ENCODE data around the gene NEMF. TPM values are rescaled to one million over a fixed set of nuclear protein-coding genes. Genes with fewer than 3 reads are reported as not detected.
"Not testable (repeated sequence)": the region's sequence is repeated elsewhere in the genome, so short reads cannot be mapped to it uniquely, and the experiment has no call there.

The NEMF gene
- total RNA-seq, 1 experiment from 2014 or later = 50.1 TPM

DNA sequence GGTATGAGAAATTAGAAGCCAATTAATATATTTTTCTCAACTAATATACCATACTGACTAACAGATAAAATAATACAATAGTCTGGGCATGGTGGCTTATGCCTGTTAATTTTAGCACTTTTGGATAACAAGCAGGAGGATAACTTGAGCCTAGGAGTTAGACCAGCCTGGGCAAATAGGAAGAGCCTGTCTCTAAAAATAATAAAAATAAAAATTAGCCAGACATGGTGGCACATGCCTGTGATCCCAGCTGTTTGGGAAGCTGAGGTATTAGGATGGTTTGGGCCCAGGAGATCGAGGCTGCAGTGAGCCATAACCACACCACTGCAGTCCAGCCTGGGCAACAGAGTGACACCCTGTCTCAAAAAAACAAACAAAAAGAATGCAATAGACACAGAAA lies 60.0 kb downstream of the NEMF start:
- no peak overlapping the region for H3K27ac Mint-ChIP-seq
- no peaks in the 10 kb centered on the region for H3K4me1 Mint-ChIP-seq
- no peaks in the 10 kb centered on the region for H3K9me3 Mint-ChIP-seq
- DNase-seq (ENCODE audit: low spot score) (no peak), ATAC-seq (no peak)
- TF ChIP-seq OVOL2 (CRISPR knock-in tag; IDR thresholded peaks at IDR 0.05; ENCODE audit: borderline replicate concordance) = no peak
- TF ChIP-seq ATF1 (CRISPR knock-in tag; IDR thresholded peaks at IDR 0.05) = no peak
- no peak for TF ChIP-seq FOXP1 (CRISPR knock-in tag; IDR thresholded peaks at IDR 0.05; ENCODE audit: borderline replicate concordance)
- H3K4me3 Mint-ChIP-seq = no peak overlapping the region
- CTCF ChIA-PET = no interaction called here
- no peaks in the 10 kb centered on the region for H3K27me3 Mint-ChIP-seq (ENCODE audit: low read depth)
- POLR2A ChIA-PET = no interaction called here
- peaks cover 66% of the 10 kb centered on the region for H3K36me3 Mint-ChIP-seq

DNA sequence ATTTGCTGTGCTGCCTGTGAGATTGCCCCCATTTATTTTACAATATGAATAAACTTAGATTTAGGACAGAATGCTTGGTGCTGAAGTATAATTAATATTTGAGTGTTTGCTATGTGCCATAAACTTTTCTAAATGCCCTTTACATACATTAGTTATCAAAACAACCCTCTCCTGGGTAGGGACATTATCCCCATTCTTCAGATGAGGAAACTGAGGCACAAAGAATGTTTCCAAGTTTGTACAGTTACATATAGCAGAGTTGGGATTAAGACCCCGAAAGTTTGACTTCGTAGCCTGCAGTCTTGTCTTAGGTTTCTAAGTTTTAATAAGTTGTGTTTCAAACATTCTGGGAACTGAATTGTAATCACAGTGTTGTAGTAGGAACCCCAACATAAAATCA lies 66.3 kb downstream of the NEMF start:
- TF ChIP-seq, protein P1, sequence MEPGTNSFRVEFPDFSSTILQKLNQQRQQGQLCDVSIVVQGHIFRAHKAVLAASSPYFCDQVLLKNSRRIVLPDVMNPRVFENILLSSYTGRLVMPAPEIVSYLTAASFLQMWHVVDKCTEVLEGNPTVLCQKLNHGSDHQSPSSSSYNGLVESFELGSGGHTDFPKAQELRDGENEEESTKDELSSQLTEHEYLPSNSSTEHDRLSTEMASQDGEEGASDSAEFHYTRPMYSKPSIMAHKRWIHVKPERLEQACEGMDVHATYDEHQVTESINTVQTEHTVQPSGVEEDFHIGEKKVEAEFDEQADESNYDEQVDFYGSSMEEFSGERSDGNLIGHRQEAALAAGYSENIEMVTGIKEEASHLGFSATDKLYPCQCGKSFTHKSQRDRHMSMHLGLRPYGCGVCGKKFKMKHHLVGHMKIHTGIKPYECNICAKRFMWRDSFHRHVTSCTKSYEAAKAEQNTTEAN (CRISPR knock-in tag; IDR thresholded peaks at IDR 0.05) = no peak
- Mint-ChIP-seq H3K9me3 (no peaks in the 10 kb centered on the region), H3K36me3 (peaks cover 73% of the 10 kb centered on the region), H3K4me3 (no peak overlapping the region), H3K27me3 (ENCODE audit: low read depth) (no peaks in the 10 kb centered on the region), H3K4me1 (no peaks in the 10 kb centered on the region), H3K27ac (no peak overlapping the region)
- ATAC-seq (no peak), DNase-seq (ENCODE audit: low spot score) (no peak)
- ChIA-PET POLR2A (no interaction called here), CTCF (no interaction called here)

DNA sequence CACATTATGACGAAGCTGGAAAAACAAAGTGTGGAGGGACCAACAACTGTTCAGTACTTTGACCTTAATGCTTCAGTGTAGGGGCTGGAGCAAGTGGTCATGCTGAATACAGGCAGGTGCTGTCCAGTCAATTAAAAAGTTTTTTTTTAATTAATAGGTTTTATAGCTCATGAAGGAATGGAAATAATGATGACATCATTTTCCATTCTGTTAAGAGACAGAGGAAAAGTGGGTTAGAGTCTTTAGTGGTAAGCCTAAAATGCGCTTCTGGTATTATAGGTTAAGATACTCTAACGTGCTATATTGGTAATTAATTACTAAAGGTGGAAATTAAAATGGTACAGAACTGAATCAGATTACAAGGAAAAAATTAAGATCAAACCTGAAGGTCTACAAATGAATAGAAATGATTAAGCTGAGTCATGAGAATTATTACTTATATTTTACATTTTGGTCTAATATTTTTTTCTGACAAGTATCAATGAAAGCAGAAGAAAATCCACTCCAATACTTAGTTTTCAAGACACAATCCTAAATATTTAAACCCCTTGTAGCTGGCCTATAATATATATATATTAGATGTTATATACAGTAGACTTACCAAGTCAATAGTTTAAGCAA lies 69.1 kb downstream of the NEMF start:
- POLR2A ChIA-PET = no interaction called here
- CTCF ChIA-PET = no interaction called here

DNA sequence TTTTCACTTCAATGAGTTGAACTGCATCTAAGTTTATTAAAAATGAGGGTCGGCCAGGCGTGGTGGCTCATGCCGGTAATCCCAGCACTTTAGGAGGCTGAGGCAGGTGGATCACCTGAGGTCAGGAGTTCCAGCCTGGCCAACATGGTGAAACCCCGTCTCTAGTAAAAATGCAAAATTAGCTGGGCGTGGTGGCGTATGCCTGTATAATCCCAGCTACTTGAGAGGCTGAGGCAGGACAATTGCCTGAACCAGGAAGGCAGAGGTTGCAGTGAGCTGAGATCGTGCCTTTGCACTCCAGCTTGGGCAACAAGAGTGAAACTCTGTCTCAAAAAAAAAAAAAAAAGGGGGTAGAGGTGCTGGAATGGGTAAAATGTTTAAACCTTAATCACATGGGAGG lies 71.5 kb downstream of the NEMF start:
- ATAC-seq; H3K9me3 Mint-ChIP-seq; H3K27ac Mint-ChIP-seq; H3K4me1 Mint-ChIP-seq; H3K4me3 Mint-ChIP-seq; H3K27me3 Mint-ChIP-seq (ENCODE audit: low read depth); CTCF ChIA-PET; DNase-seq (ENCODE audit: low spot score); POLR2A ChIA-PET: not testable (repeated sequence)
- peaks cover 71% of the 10 kb centered on the region for H3K36me3 Mint-ChIP-seq

More for the DNA sequence above, 69.1 kb downstream of the NEMF start:
- ATAC-seq (no peak), DNase-seq (ENCODE audit: low spot score) (no peak)
- Mint-ChIP-seq H3K36me3 (peaks cover 80% of the 10 kb centered on the region), H3K27me3 (ENCODE audit: low read depth) (no peaks in the 10 kb centered on the region), H3K4me1 (no peaks in the 10 kb centered on the region), H3K27ac (no peak overlapping the region), H3K9me3 (no peaks in the 10 kb centered on the region), H3K4me3 (no peak overlapping the region)
- TF ChIP-seq JAZF1 (CRISPR knock-in tag; IDR thresholded peaks at IDR 0.05) (no peak), NFE2L1 (CRISPR knock-in tag; IDR thresholded peaks at IDR 0.05) (no peak), NR1H2 (CRISPR knock-in tag; IDR thresholded peaks at IDR 0.05) (no peak), KAT7 (CRISPR knock-in tag; IDR thresholded peaks at IDR 0.05; ENCODE audit: borderline replicate concordance) (no peak), SOX15 (CRISPR knock-in tag; IDR thresholded peaks at IDR 0.05) (no peak), HMGA2 (CRISPR knock-in tag; IDR thresholded peaks at IDR 0.05) (no peak), GABPB1 (CRISPR knock-in tag; IDR thresholded peaks at IDR 0.05) (no peak), CREB1 (CRISPR knock-in tag; IDR thresholded peaks at IDR 0.05) (no peak), FOXP1 (CRISPR knock-in tag; IDR thresholded peaks at IDR 0.05; ENCODE audit: borderline replicate concordance) (no peak)
- TF ChIP-seq, protein P2, sequence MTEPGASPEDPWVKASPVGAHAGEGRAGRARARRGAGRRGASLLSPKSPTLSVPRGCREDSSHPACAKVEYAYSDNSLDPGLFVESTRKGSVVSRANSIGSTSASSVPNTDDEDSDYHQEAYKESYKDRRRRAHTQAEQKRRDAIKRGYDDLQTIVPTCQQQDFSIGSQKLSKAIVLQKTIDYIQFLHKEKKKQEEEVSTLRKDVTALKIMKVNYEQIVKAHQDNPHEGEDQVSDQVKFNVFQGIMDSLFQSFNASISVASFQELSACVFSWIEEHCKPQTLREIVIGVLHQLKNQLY (CRISPR knock-in tag; IDR thresholded peaks at IDR 0.05) = no peak
- TF ChIP-seq, protein P3, sequence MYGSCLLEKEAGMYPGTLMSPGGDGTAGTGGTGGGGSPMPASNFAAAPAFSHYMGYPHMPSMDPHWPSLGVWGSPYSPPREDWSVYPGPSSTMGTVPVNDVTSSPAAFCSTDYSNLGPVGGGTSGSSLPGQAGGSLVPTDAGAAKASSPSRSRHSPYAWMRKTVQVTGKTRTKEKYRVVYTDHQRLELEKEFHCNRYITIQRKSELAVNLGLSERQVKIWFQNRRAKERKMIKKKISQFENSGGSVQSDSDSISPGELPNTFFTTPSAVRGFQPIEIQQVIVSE (CRISPR knock-in tag; IDR thresholded peaks at IDR 0.05; ENCODE audit: borderline replicate concordance) = no peak

DNA sequence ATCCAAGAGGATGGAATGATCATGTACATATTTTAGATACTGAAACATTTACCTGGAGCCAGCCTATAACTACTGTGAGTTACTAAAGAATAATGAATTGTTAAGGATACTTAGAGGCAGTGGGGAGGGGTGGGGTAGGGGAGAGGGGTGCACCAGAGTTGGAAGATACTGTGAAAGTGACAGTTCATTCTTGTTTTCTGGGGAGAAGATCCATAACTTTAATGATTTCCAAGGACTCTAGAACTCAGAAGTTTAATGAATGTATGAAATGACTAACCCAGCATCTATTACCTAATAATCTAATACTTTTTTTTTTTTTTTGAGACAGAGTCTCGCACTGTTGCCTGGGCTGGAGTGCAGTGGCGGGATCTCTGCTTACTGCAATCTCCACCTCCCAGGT lies 74.2 kb downstream of the NEMF start:
- Mint-ChIP-seq H3K27me3 (ENCODE audit: low read depth) (no peaks in the 10 kb centered on the region), H3K4me3 (no peak overlapping the region), H3K9me3 (no peaks in the 10 kb centered on the region), H3K4me1 (no peaks in the 10 kb centered on the region), H3K27ac (no peak overlapping the region), H3K36me3 (peaks cover 59% of the 10 kb centered on the region)
- ATAC-seq (no peak), DNase-seq (ENCODE audit: low spot score) (no peak)
- POLR2A ChIA-PET = no interaction called here
- CTCF ChIA-PET = no interaction called here
- TF ChIP-seq, protein P4, sequence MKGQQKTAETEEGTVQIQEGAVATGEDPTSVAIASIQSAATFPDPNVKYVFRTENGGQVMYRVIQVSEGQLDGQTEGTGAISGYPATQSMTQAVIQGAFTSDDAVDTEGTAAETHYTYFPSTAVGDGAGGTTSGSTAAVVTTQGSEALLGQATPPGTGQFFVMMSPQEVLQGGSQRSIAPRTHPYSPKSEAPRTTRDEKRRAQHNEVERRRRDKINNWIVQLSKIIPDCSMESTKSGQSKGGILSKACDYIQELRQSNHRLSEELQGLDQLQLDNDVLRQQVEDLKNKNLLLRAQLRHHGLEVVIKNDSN (CRISPR knock-in tag; IDR thresholded peaks at IDR 0.05) = no peak
- TF ChIP-seq ZNF121 (CRISPR knock-in tag; IDR thresholded peaks at IDR 0.05) (no peak), ESRRA (CRISPR knock-in tag; IDR thresholded peaks at IDR 0.05; ENCODE audit: borderline replicate concordance) (no peak), NR1H2 (CRISPR knock-in tag; IDR thresholded peaks at IDR 0.05) (no peak), FOXK1 (CRISPR knock-in tag; IDR thresholded peaks at IDR 0.05) (no peak), ZNF317 (CRISPR knock-in tag; IDR thresholded peaks at IDR 0.05; ENCODE audit: borderline replicate concordance, low read depth) (no peak)
- TF ChIP-seq, protein P5, sequence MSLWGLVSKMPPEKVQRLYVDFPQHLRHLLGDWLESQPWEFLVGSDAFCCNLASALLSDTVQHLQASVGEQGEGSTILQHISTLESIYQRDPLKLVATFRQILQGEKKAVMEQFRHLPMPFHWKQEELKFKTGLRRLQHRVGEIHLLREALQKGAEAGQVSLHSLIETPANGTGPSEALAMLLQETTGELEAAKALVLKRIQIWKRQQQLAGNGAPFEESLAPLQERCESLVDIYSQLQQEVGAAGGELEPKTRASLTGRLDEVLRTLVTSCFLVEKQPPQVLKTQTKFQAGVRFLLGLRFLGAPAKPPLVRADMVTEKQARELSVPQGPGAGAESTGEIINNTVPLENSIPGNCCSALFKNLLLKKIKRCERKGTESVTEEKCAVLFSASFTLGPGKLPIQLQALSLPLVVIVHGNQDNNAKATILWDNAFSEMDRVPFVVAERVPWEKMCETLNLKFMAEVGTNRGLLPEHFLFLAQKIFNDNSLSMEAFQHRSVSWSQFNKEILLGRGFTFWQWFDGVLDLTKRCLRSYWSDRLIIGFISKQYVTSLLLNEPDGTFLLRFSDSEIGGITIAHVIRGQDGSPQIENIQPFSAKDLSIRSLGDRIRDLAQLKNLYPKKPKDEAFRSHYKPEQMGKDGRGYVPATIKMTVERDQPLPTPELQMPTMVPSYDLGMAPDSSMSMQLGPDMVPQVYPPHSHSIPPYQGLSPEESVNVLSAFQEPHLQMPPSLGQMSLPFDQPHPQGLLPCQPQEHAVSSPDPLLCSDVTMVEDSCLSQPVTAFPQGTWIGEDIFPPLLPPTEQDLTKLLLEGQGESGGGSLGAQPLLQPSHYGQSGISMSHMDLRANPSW (CRISPR knock-in tag; conservative IDR thresholded peaks at IDR 0.05; ENCODE audit: low read depth) = no peak
- TF ChIP-seq, protein P6, sequence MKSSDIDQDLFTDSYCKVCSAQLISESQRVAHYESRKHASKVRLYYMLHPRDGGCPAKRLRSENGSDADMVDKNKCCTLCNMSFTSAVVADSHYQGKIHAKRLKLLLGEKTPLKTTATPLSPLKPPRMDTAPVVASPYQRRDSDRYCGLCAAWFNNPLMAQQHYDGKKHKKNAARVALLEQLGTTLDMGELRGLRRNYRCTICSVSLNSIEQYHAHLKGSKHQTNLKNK (CRISPR knock-in tag; IDR thresholded peaks at IDR 0.05) = no peak
